Stimulated activated CD8-positive, alpha-beta memory T cell treated with anti-CD3 and anti-CD28 coated beads, Interleukin-7, amount 100 ng/mL, for 4 hours (primary cell): Measurements from ENCODE around the gene HMX2.

Experiments
- DNase-seq, 2 donors: peaks; one replicate each; pipeline ENCODE4 v3.0.0-alpha.2; 2020; ENCODE audit warnings: low read depth in 2 of 2

HMX2 gene

DNA sequence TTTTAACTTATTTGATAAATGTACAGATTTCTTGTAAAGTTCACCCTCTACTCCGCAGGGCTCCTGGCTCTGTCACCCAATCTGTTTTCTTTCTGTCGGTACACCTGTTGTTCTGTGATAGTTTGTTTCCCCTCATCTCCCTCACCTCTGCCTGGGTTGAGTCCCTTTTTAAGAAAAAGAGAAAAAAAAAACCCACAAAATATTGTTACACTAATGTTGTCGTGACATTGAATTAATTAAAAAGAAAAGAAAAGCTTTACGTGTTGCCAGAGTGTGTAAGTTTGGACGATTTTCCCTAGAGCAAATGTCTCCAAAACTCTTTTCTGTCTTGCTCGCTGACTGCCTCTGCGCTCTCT, 8.8 kb upstream of the HMX2 start:
- DNase-seq: no peak

DNA sequence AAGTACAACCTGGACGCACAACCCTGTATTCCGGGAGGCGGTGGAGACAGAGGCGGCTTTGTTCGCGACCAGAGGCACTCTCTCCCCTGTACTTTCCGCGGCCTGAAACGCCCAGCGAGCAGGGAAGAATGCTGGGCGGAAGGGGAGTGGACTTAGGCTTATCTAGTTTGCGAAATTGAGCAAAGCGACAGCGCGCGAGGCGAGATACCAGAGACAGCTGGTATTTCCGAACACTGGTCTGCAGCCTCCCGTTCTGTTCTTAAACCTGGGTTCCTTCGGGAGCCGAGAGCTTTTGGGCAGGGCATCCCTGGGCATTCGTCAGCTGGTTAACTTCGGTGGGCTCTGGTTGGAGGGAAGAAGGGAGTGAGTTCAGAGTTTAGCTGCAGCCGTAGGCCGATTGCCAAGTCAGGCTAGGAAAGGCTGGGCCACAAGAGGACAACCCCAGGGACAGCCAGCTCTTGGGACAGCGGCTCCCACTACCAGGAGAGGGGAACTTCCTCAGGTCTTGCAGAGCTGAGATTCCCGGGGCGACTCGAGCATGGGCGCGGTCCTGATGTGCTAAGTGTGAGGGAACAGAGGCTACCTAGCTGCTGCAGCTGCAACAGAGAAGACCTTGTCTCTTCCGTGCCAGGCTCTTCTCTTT, 8.3 kb upstream of the HMX2 start:
- DNase-seq: no peak

DNA sequence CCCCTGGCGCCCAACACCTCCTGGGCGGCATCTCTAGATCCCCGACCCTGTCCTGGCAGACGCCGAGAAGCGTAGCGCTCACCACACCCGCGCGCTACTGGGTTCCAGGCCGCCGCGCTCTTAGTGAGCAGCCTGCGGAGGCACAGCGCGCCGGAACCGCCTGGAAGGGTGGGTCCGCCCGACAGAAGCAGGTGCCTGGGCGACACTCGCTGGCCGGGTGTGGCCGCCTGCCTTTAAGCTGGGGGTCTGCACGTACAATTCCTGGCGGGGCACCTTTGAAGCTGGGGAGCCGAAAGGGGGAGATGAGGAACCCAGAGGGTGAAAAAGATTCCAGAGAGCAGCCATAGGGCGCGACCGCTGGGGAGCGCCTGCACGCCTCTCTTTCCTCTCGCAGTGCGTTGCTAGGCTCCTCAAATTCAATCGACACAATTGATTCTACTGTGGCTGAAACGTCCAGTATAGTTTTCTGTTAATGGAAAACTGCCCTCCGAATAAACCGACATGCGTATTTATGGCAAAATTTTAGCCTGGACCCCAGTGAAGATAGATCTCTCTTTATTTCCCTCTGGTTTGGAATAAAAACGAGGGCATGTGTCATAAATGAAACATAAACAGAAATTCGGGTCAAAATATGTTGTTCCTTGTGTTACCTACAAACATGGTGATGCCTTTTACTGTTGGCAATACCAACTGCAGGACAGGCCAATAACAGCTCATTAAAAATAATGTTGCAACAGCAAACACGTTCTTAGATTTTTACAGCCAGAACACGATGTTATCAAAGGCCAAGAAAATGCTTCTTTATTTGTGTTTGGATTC, 7.6 kb upstream of the HMX2 start:
- DNase-seq: no peak

DNA sequence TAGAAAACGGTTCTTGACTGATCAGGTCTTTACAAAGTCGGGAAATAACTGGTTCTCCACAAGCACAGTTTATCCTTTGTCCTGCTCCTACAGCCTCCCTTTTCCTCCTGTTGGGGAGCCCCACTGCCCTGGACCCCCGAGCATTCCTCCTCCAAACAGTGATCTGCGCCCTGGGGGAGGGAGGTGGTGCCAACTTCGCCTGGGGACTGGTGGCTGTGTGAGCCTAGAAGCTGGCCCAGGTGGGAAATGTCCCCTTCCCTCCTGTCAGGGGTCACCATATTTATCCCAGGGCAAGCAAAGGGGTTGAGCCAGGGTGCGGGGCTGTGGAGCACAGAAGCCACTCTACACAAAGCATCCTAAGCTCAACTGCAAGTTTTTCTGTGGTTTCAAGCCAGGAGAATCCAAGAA, 6.9 kb upstream of the HMX2 start:
- no peak for DNase-seq

DNA sequence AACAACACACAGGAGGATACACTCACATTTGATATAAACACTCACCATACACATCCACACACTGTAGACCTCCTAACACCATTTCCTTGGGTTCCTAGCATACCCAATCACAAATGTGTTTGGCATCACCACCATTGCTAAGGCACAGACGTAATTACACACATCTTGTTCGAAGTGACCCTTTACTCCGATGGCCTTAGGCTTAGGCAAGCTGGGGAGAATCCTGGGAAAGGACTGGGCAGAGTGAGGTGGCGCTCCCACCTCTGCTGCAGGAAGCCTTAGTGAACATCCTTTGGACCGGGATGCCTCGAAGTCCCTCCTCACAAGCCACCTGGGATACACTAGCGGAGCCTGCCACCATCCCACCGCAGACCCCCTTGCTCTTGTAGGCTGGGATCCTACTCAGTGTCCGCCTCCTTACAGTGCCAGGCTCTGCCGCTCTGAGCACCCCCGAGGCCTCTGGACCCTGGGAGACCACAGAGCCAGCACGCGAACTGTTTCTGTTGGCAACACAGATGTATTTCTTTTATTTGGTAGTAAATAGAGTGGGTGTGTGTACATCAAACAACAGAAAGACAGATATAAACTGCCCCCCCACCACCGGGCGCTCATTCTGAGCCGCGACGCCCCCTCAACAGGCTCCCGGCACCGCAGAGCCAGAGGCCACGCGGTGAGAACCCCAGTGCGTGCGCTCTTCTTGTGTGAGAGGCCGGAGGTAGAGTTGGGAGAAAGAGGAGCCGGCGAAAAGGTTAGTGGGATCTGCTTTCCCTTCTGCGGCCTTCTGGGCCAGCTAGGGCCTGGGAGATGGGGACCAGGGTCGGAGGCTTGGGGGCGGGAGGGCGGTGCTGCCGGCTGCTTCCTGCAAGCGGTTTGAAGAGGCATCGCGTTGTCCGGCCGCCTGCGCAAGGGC, 5.9 kb upstream of the HMX2 start:
- DNase-seq: no peak

DNA sequence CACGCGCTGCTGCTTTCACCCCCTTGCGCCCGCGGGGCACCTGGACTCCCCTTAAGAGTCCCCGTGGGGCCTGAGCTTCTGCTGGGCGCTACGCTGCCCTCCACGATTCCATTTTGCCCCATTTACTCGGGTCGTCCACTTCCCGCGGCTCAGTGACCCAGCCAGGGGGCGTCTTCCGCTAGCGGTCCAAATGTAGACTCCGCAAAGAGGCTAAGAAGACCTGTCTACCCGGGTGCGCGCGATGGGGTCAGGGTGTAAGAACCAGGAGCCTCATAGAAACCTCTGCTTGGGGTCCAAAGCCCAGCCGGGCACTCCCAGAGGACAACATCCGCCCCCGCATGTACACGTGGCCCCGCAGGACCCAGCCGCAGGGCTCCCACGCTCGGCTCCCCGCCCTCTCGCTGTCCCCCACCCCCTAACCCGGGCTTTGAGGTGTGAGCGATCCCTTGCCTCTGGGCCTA, 5.2 kb upstream of the HMX2 start:
- DNase-seq: no peak

DNA sequence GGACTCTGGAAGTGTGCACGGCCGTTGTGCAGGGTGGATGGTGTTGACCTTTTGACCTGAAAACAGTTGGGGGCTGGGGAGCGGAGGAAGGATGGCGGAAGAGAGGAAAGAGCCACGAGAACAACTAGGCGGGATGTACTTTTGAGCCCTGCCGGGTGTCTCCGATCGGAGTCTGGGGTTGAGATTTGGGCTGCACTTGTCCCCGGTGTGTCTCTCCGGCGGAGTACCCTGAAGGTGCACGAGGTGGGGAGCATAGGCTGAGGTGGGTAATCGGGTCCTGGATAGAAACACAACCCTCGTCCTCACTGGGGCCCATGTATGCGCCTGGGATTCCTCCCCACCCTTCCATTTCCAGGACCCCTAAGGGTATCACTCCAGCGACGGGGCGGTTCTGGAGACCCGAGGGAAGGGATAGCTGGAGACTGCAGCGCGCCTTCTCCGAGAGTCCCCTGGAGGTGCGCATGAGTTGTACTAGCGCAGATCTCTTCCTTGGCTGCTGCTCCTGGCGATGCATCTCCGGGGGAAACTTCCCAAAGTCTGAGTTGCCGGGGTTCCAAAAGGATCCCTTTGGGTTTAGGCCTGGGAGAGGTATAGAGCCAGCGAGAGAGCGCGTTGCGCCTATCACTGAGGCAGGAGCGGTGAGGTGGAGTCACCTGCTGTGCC, 4.6 kb upstream of the HMX2 start:
- no peak for DNase-seq

DNA sequence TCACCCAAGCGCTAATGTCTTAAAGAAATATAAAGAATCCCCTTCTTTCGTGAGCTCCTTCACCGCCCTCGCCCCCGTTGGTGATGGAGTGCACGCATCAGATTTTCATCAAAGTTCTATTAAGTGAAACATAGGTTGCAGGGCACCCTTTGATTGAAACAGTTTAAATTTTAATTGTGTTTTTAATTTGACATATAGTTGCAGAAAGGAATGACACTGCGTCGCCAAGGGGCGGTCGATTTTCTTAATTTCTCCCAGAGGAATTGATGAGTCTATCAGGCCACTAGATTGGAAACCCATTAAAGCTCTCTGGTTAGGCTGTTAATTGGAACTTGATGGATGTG, 4.1 kb upstream of the HMX2 start:
- DNase-seq: no peak

DNA sequence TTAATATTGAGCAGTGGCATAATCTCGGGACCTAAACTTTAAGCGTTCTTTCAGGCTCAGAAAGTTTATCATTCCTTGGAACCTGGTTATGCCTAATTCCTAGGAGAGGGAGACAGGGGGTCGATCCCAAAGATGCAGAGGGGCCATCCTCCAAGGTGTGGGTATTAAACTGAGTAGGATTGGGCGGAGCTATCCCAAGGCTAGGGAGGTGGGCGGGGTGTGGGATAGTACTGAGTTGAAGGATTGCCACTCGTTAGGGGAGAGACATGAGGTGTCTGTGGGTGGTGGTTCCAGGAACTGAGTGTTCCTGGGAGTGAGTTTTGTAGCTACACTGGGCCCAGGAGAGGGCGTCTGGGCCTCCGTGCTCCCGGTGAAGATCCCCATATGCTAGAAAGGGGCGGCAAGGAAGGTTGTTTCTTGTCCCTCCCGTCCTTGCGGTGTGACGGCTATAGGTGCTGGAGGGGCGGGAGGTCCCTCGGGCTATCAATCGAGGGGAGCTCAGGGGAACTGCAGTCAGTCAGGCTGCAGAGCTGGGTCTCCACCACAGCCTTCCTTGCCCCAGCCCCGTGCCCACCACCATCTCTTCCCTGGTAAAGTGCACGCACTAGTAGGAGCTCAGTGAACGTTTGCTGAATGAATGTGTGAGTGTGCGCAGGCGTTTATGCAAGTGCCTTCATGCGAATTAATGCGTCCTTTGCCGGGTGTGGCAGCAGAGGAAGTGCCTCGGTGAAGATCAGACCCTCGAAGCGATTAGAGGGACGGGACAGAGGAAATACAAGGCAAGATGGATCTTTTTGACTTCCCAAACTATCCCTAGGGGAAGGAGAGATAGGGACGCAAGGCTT, 3.0 kb upstream of the HMX2 start:
- DNase-seq: no peak

DNA sequence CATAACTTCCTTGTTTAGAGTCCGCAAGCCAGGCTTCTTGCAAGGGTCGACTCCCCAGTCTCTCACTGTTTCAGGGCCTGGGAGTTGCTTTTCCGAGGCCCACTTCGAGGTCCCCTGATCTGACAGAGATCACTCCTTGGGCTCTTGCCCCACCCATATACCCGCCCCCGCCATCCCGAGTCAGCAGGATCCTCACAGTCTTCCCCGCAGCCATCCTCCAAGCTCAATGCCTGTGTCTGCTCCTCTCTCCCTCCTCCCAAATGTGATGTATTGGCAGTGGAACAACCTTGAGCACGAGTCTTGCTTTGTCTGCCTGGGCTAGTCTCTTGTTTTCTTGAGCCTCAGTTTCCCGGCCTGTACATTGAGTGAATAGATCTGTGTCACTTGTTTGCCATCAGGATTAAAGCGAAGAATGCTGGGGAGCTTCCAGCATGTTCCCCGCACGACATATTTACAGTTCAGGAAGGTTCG, 2.4 kb upstream of the HMX2 start:
- no peak for DNase-seq

DNA sequence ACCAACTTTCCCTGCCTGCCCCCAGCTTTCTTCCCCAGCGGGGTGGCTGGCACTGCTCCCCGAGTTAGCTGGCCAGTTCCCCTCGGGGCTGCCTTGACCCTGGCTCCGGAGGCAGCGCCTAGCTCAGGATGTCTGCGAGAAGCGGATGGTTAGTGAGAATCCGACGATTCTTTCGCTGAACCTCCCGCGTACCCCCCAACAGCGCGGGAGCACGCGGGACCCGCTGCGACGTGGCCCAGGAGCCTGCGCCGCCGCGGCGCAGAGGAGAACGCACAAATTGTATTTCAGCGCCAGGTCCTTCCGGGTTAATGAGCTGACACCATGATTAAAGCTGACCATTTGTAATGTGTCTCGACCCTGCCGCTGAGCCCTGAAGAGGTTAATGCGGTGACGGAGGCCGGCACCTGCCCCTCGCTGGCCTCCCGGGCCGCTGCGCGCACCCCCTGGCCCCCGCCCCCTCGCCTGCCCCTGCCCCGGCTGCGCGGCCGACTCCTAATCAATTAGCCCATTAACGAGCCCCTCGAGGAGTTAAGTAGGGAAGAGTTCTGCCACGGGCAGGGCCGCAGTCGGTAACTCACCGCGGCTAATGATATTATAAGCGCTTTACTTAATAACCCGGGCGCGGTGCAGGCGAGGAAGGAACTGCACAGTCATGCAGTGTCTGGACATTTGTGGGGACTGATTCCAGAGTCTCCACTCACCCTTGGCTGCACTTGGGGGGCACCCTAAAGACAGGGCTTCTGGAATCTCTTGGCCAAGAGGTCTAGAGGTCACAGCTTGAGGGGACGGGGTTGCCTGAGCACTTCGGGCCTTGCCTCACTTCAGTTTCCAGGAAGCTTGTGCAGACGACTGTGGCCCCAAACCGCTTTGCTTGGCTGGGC, 1.7 kb upstream of the HMX2 start:
- no peak for DNase-seq

DNA sequence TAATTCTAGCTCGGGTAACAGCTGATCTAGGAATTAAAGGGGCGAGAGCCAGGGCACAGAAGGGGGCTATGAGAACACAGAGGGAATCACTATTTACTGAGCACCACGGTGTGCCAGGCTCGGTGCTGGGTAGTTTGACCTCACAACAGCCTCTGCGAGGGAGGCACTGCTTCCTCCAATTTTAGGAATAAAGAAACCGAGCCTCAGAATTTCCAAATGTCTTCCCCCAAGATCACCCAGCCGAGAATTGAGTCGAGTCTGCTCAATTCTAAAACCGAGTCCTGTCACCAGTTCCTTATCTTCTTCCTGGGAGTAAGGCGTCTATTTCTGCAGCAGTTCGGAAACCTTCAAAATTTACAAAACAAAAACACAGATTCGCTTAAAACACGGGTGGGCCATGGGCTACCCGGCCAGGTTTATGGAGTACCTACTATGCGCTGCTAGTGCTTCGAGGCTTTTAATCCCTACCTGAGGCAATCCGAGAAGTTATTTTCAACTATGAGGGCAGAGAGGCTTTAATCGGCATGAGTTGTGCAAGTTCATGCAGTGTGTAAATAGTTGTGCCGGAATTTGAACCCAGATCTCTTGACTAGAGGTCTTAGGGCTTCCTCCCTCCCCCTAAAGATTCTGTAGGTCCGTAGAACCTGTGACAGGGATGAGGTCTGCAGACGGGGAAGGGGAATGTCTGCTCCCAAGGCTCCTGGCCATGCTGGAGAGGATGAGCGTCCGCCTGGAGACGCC, 872 bp upstream of the HMX2 start:
- no peak for DNase-seq

DNA sequence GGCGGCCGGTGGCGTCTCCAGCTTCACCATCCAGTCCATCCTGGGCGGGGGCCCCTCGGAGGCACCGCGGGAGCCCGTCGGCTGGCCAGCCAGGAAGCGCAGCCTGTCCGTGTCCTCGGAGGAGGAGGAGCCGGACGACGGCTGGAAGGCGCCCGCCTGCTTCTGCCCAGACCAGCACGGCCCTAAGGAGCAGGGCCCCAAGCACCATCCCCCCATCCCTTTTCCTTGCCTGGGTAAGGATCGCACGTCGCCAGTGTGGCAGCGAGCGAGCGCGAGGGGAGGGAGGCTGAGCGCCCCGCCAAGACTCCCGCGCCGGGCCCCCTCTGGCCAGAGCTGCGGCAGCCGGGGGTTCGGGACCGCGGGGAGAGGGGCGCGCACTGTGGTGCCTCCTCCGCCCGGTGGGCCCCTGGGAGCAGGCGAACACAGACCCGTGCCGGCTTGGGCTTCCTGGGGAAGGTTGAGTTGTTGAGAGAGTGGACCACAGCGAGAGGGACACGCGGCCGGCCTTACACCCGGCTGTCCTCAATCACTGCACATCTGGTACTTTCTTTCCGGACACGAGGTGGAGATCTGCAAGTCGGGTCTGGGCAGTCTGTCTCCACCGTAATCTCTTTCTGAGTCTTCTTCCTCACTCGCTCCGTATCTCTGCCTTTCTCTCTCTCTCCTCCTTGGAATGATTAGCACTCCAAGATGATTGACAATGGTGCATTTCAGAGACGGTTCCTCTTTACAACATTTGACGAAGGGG, 652 bp downstream of the HMX2 start:
- no peak for DNase-seq

DNA sequence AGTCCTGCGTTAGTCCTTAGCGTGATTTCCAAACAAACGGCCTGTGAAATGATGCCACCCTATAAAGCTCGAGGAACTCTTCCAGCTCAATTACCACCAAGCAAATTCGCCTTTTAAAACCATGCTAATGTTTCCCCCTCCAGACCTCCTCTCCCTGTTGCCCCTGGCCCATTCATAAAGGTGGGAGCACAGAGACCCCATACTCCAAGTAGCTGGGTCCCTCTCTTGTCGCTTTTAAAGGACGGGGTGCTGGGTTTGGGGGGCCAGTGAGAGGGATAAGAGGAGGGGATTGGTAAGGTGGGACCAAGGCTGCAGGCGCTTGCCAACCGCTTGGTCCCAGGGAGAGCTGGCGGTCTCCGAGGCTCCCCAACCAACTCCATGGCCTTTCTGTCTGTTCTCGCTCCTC, 1.2 kb downstream of the HMX2 start:
- DNase-seq: no peak

DNA sequence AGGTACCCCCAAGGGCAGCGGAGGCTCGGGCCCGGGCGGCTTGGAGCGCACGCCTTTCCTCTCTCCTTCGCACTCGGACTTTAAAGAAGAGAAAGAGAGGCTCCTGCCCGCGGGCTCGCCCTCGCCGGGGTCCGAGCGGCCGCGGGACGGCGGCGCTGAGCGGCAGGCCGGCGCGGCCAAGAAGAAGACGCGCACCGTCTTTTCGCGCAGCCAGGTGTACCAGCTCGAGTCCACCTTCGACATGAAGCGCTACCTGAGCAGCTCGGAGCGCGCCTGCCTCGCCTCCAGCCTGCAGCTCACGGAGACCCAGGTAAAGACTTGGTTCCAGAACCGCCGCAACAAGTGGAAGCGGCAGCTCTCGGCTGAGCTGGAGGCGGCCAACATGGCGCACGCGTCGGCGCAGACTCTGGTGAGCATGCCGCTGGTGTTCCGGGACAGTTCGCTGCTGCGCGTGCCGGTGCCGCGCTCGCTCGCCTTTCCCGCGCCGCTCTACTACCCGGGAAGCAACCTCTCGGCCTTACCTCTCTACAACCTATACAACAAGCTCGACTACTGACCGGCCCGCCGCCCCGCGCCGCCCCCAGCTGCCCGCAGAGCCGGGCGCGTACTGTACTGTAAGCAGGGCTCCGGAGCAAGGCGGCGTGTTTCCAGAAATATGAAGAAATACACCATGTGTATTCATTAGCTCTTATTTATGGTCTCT, 1.8 kb downstream of the HMX2 start:
- DNase-seq: no peak

DNA sequence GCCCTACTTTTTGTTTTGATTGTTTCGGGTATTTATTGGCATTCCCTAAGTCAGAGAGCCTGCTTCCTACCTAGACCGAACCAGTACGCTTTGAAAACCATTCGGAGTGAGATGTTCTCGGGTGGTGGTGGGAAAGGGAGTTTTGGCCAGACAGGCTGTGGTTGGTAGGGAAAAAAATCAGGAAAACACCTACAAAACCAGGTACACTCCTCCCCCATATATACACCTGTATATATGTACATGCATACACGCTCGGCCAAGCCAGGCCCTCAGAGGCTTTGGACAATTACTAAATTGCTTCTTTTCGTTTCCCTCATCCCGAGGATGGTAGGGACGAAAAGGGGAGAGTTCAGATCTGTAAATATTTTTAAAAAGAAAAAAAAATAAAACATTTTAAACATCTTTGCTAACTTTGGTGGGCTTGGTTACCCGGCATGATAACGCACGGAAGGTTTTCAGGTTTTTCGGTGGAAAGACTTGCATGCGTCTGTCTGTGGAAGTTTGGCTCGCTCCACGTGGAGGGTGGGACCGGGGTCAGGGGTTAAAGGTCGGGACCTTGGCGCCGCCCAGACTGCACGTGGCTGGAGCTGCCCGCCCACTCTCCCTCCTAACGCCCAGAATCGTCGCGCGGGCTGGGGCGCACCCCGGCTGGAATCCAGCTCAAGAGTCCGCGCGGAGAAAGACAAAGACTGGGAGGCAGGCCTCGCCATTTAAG, 2.5 kb downstream of the HMX2 start:
- DNase-seq: no peak
